ENCODE results near the gene ATP6V0D1.
"Not testable (repeated sequence)": the region's sequence is repeated elsewhere in the genome, so short reads cannot be mapped to it uniquely, and the experiment has no call there.

Gene ATP6V0D1

DNA sequence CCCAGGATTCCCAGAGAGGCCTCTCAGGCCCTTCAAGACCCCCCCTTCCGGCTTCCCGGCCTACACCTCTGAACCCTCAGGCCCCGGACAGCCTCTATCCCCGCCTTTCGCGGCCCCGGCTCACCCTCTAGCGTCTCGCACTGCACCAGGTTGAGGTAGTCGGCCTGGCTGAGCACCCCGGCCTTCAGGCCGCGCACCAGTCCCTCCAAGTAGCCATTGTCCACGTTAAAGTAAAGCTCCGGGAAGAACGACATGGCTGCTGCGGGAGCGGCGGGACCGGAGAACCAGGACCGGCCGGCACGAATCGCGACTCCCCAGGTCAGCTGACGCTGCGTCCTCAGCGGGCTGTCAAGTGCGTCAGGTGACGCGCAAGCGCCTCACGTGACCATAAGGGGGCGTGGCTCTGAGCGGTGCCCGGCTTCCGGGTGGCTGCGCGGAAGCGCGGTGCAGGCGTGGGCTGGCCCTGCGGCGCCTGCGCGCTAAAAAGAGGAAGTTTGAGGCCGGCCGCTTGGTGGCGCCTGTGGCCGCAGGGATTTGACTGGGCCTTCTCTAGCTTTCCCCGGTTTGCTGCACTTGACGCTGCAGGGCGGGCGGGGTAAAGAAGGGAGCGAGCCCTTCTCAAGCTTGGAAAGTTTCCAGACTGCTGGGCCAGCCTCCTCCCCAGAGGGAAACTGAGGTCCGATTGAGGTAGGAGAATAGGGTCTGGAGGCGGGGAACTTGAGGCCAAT lies at the start of gene ATP6V0D1:
TSS of gene ATP6V0D1 (minus strand) at position 325 of the 728 bp plus-strand sequence. CDS start at position 254, 71 bp downstream.
- DNase-seq (ENCODE audit: low read depth in 2 of 2, low spot score in 1 of 2), result peak; percentile 96 to 97

- no peak for DNase-seq (ENCODE audit: low read depth in 2 of 2, low spot score in 1 of 2)
Measured at GRCh38 chr16:67530013-67530939, 49.3 kb upstream of the ATP6V0D1 start.

- DNase-seq (ENCODE audit: low read depth in 2 of 2, low spot score in 1 of 2), result no peak
Measured at GRCh38 chr16:67529582-67530012, 48.6 kb upstream of the ATP6V0D1 start.

GRCh38 chr16:67528870-67529581 lies 48.1 kb upstream of the ATP6V0D1 start:
- no peak for DNase-seq (ENCODE audit: low read depth in 2 of 2, low spot score in 1 of 2)

DNA sequence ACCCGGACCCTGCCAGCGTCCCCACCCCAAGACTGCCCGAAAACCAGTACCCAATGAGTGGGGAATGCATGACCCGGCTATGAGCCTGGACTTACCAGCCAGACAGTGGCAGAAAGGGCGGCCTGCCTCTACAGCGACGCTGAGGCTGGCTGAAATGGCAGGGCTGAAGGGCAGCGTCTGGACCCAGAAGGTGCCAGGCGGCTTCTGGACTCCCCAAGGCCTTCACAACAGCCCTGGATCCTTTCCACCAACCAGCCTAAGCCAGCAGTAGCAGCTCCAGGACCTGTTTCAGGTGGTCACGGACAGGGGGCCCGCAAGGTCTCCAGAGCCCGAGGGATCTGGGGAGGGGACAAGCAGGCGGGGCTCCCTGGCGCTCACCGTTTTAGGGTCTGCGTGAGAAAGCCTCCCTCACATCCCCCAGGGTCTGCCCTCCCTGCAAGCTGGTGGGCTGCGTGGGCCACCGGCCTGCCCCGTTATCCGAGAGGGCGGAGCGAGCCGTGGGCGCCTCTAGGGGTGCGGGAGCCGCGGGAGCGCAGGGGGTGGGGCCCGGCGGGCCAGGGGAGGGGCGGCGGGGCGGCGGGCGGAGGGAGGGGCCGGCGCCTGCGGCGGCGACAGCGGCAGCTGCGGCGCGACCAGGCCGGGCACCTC lies 47.4 kb upstream of the ATP6V0D1 start, which contains the start of gene RIPOR1:
TSS of gene RIPOR1 (plus strand) at position 608 of the 648 bp plus-strand sequence. CDS start 9,618 bp downstream, outside the sequence.
- DNase-seq (ENCODE audit: low read depth in 2 of 2, low spot score in 1 of 2), result no peak

GRCh38 chr16:67526149-67526791 lies 45.3 kb upstream of the ATP6V0D1 start:
- DNase-seq (ENCODE audit: low read depth in 2 of 2, low spot score in 1 of 2), result no peak

GRCh38 chr16:67525176-67525860 lies 44.4 kb upstream of the ATP6V0D1 start:
- DNase-seq (ENCODE audit: low read depth in 2 of 2, low spot score in 1 of 2), result no peak

DNA sequence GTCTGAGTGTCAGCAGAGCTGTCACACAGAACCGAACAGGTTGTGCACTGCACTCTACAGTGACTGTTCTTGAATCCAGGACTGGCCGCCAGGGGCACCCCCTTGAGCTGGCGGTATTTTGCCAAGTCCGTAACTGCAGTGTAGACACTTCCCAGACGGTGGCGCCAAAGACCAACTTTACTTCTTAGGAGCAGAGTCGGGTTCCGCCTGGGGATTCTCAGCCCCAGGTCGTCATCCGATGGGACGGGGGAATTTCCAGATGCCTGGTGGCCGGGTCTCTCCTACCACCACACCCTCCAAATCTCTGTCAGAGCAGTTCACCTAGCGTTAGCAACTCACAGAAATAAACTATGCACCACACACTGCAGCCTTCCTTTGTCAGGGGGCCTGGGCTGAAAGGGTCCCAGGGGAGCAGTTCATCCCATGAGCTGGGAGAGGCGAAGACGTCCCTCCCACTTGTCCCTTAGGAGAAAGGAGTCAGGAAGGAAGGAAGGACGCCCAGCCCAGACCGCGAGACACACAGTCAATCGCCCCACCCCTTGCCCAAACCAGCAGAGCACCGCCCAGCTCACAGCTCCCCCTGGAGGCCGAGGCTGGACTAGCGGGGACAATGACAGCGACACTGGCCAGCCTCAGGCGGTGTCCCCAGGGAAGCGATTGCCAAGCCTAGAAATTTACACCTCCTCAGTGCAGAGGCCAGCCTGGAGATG lies 40.3 kb upstream of the ATP6V0D1 start:
- peak; percentile 91 to 98 for DNase-seq (ENCODE audit: low read depth in 2 of 2, low spot score in 1 of 2)

GRCh38 chr16:67519242-67519641 lies 38.3 kb upstream of the ATP6V0D1 start:
- no peak for DNase-seq (ENCODE audit: low read depth in 2 of 2, low spot score in 1 of 2)

DNA sequence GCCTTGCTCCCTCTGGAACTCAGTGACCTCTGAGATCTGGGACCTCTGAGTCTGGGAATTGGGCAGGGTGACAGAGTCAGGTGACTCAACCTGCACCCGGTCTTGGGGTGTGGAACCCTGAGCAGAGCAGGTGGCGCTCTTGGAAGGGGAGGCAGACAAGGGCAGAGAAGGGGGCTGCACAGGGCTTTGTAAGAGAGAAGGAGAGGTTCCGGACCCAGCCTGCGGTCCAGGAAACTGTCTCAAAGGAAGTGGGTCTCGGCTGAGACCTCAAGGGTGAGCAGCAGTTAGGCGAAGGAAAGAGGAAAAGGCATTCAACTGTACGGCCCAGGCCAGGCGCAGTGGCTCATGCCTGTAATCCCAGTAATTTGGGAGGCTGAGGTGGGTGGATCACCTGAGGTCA lies 37.7 kb upstream of the ATP6V0D1 start:
- DNase-seq (ENCODE audit: low read depth in 2 of 2, low spot score in 1 of 2), result no peak

GRCh38 chr16:67517661-67518423 lies 36.9 kb upstream of the ATP6V0D1 start:
- no peak for DNase-seq (ENCODE audit: low read depth in 2 of 2, low spot score in 1 of 2)

DNA sequence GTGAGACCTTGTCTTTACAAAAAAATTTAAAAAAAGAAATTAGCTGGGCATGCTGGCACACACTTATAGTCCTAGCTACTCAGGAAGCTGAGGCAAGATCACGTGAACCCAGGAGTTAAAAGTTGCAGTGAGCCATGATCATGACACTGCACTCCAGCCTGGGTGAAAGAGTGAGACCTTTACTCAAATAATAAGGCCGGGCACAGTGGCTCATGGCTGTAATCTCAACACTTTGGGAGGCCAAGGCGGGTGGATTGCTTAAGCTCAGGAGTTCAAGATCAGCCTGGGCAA lies 36.1 kb upstream of the ATP6V0D1 start:
- no peak for DNase-seq (ENCODE audit: low read depth in 2 of 2, low spot score in 1 of 2)

GRCh38 chr16:67516296-67517154 lies 35.6 kb upstream of the ATP6V0D1 start:
- no peak for DNase-seq (ENCODE audit: low read depth in 2 of 2, low spot score in 1 of 2)

GRCh38 chr16:67514382-67514828 lies 33.4 kb upstream of the ATP6V0D1 start:
- peak; percentile 66 to 69 for DNase-seq (ENCODE audit: low read depth in 2 of 2, low spot score in 1 of 2)

DNA sequence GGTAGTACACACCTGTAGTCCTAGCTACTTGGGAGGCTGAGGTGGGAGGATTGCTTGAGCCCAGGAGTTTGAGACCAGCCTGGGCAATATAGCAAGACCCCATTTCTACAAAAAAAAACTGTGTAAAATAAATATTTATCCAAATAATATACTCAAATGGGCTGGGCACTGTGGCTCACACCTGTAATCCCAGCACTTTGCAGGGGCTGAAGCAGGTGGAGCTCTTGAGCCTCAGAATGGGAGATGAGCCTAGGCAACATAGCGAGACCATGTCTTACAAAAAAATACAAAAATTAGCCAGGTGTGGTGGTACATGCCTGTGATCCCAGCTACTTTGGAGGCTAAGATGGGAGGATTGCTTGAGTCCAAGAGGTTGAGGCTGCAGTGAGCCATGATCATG lies 32.9 kb upstream of the ATP6V0D1 start:
- DNase-seq (ENCODE audit: low read depth in 2 of 2, low spot score in 1 of 2), result not testable (repeated sequence)

- DNase-seq (ENCODE audit: low read depth in 2 of 2, low spot score in 1 of 2), result no peak
Measured at GRCh38 chr16:67509016-67509415, 28.1 kb upstream of the ATP6V0D1 start.

DNA sequence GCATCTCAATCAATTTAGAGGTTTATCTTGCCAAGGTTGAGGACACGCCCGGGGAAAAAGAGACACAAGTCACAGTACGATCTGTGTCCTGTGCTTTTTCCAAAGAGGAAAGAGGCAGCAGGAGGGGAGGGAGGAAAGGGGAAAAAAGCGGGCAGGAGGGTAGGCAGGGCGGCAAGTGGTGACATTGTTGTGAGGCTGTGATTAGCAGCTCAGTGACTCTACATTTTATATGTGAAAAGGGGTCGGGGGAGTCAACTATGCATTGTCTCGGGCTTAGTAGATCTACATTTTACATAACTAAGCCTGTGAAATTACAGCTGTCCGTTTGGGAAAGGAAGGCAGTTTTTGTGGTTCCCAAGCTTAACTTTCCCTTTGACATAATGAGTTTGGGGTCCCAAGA lies 25.5 kb upstream of the ATP6V0D1 start:
- no peak for DNase-seq (ENCODE audit: low read depth in 2 of 2, low spot score in 1 of 2)

Measured in stimulated activated CD8-positive, alpha-beta memory T cell treated with anti-CD3 and anti-CD28 coated beads, Interleukin-4, amount 100 ng/mL, for 4 hours (primary cell).